BLaER1 treated with 17β-estradiol and CSF1 and Interleukin-3, amounts not matched to agents 10 nM and 100 nM (cell line): ENCODE data around the gene SLC25A38.
"Not testable (repeated sequence)": the region's sequence is repeated elsewhere in the genome, so short reads cannot be mapped to it uniquely, and the experiment has no call there.

ENCODE experiments used
- H3K27ac ChIP-seq, 11 experiments: shearing (Covaris generic); formaldehyde crosslinking; 2 replicates each; pipeline ENCODE4 v1.8.1; 2022
- H3K27me3 ChIP-seq, 11 experiments: shearing (Covaris generic); formaldehyde crosslinking; 2 replicates each; pipeline ENCODE4 v1.8.1; 2022
- H3K36me3 ChIP-seq, 11 experiments: shearing (Covaris generic); formaldehyde crosslinking; 2 replicates each; pipeline ENCODE4 v1.8.1; 2022
- H3K4me1 ChIP-seq, 10 experiments: shearing (Covaris generic); formaldehyde crosslinking; 2 replicates each; pipeline ENCODE4 v1.8.1; 2022
- H3K4me2 ChIP-seq, 11 experiments: shearing (Covaris generic); formaldehyde crosslinking; 2 replicates each; pipeline ENCODE4 v1.8.1; 2022
- H3K4me3 ChIP-seq, 10 experiments: shearing (Covaris generic); formaldehyde crosslinking; 2 replicates each; pipeline ENCODE4 v1.8.1; 2022
- H3K9ac ChIP-seq, 11 experiments: shearing (Covaris generic); formaldehyde crosslinking; 2 replicates each; pipeline ENCODE4 v1.8.1; 2022
- H3K9me3 ChIP-seq, 11 experiments: shearing (Covaris generic); formaldehyde crosslinking; replicated peaks in 1 of 11; 2 replicates each; pipeline ENCODE4 v1.8.1; 2022
- H4K20me1 ChIP-seq, 11 experiments: shearing (Covaris generic); formaldehyde crosslinking; 2 replicates each; pipeline ENCODE4 v1.8.1; 2022
- Cebpa-rat ChIP-seq, 11 experiments: shearing (Covaris generic); IDR thresholded peaks; 2 replicates each; pipeline ENCODE4 v1.8.1; 2022

The SLC25A38 gene

DNA sequence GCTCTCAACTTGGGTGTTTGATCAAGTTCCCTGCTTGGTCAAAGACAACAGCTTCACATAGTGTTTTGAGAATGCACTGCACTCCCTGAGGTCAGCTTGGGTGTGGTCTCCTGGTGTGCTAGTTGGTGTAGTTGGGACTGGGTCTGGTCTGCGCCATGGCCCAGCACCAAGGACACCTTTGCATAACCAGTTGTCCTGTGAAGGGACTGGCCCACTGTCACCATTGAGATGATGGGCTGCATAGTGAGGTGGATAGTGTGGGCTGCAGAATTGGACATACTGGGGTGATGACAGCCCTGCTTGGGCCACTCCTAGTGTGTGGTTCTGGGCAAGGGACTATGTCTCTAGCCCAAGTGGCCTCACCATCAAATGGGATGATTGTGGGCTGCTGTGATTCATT, 32.8 kb downstream of the SLC25A38 start:
- H3K4me1 ChIP-seq = peaks cover 5 to 13% (median 11%) of the 10 kb centered on the region in 10 experiments
- TF ChIP-seq Cebpa-rat (IDR thresholded peaks at IDR 0.05) = no peak
- H3K4me2 ChIP-seq = no peak overlapping the region
- peaks cover 25 to 62% (median 60%) of the 10 kb centered on the region in 11 experiments; a peak in 21 of 22 replicates for H4K20me1 ChIP-seq
- H3K9me3 ChIP-seq = no peaks in the 10 kb centered on the region
- no peak overlapping the region for H3K27ac ChIP-seq
- H3K36me3 ChIP-seq = peaks cover 36 to 45% (median 40%) of the 10 kb centered on the region in 11 experiments
- no peak overlapping the region for H3K9ac ChIP-seq
- H3K4me3 ChIP-seq = no peak overlapping the region
- H3K27me3 ChIP-seq = no peaks in the 10 kb centered on the region

DNA sequence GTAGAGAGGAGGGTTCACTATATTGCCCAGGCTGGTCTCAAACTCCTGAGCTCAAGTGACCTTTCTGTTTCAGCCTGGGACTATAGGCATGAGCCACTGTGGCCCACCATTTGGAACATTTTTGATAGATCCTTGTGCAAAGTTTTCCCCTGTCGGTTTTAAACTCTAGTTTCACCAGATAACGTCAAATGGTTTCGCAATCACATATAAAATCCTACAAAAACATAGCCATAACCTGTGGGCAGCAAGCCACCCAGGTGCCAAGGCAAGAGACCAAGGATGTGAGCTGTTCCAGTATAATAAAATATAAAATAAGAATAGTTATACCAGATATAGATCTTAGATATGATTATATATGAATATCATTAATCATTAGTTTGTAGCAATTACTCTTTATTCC, 33.8 kb downstream of the SLC25A38 start:
- not testable (repeated sequence) for H3K27ac ChIP-seq, H3K4me1 ChIP-seq, H3K4me3 ChIP-seq, H3K9ac ChIP-seq, H3K9me3 ChIP-seq, H3K27me3 ChIP-seq, H3K4me2 ChIP-seq
- peaks cover 26 to 35% (median 30%) of the 10 kb centered on the region in 11 experiments for H3K36me3 ChIP-seq
- peak in 7 of 11 experiments; percentile 23 to 90 (median 49); a peak in 9 of 22 replicates for TF ChIP-seq Cebpa-rat (IDR thresholded peaks at IDR 0.05)
- H4K20me1 ChIP-seq = peaks cover 15 to 52% (median 50%) of the 10 kb centered on the region in 11 experiments; a peak in 21 of 22 replicates

GRCh38 chr3:39418556-39419225, 35.5 kb downstream of the SLC25A38 start:
- not testable (repeated sequence) for H3K4me1 ChIP-seq, H3K4me2 ChIP-seq, H3K9me3 ChIP-seq, H3K27me3 ChIP-seq, H3K27ac ChIP-seq, H3K4me3 ChIP-seq, H3K9ac ChIP-seq
- peaks cover 9 to 18% (median 13%) of the 10 kb centered on the region in 11 experiments for H3K36me3 ChIP-seq
- peaks cover 0 to 35% (median 33%) of the 10 kb centered on the region in 11 experiments; a peak in 21 of 22 replicates for H4K20me1 ChIP-seq

DNA sequence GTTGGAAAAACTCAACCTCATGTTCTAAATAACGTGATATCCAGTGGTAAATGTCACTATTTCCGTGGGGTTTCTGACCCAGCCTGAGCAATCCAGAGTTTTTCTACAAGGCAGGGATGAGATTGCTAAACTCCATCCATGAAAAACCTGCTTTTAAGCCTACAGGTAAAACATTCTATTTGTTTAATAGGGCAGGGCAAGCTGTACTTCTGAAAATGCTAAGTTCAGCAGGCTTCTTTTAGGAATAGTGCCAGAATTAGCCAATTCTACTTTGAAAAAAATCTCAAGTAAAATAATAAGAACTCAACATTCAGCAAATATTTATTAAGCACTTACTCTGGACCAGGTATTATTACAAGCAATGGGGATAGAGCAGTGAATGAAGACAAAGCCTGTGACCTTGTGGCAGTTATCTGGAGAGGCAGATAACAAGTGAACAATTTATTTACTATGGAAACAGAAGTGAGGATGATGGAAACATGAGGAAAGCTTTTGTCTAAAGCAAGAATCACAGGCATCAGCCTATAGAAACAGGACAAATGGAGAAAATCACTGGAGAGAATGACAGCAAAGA, 36.7 kb downstream of the SLC25A38 start:
- TF ChIP-seq Cebpa-rat (IDR thresholded peaks at IDR 0.05) = no peak
- Histone ChIP-seq H3K9ac (no peak overlapping the region), H3K27ac (no peak overlapping the region), H4K20me1 (peaks cover 0 to 23% (median 21%) of the 10 kb centered on the region in 11 experiments; a peak in 16 of 22 replicates), H3K36me3 (peaks cover 0 to 6% (median 2%) of the 10 kb centered on the region in 11 experiments; a peak in 5 of 22 replicates), H3K4me3 (no peak overlapping the region), H3K4me1 (no peaks in the 10 kb centered on the region), H3K4me2 (no peak overlapping the region), H3K27me3 (no peaks in the 10 kb centered on the region), H3K9me3 (no peaks in the 10 kb centered on the region)

DNA sequence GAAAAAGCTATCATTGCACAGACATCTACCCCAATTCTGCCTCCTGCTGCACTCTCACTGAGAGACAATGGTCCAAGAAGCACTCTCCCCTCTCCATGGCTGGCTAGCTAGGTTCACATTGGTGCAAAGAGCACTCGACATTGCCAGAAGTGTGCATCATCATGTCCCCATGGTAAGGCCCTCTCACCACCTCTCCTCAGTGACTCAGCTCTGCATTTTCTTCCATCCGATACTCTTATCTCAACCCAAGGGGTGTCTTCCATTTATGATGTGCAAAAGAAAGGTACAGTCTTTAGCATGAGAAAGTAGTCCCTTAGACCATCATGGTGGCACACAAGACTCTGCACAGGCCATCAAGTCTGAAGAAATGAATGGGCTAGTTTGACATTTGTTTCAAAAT, 37.4 kb downstream of the SLC25A38 start:
- no peaks in the 10 kb centered on the region for H3K27me3 ChIP-seq
- H3K27ac ChIP-seq = no peak overlapping the region
- no peak for TF ChIP-seq Cebpa-rat (IDR thresholded peaks at IDR 0.05)
- no peak overlapping the region for H3K4me3 ChIP-seq
- no peaks in the 10 kb centered on the region for H3K9me3 ChIP-seq
- peaks cover 0 to 16% (median 14%) of the 10 kb centered on the region in 11 experiments; a peak in 16 of 22 replicates for H4K20me1 ChIP-seq
- H3K4me2 ChIP-seq = no peak overlapping the region
- H3K4me1 ChIP-seq = no peaks in the 10 kb centered on the region
- H3K9ac ChIP-seq = no peak overlapping the region
- H3K36me3 ChIP-seq = no peaks in the 10 kb centered on the region

DNA sequence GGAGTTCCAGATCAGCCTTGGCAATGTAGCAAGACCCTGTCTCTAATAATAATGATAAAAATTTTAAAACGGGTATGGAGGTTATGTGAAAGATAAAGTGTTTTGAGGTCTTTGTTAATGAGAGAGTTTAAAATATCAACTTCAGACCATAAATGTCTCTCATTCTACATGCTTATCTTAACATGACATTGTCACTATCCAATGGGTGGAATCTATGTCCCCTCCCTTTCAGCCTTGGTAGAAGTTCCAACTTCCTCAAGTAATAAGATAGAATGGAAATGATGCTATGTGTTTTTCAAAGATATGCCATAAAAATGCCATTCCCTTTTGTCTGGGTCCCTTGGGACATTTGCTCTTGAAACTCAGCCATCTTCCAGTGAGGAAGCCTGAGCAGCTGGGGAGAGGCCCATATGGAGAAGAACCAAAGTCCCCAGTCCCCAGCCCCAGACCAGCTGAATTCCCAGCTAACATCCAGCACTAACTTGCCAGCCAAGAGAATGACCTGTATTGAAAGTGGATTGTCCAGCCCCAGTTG, 40.3 kb downstream of the SLC25A38 start:
- Histone ChIP-seq H3K4me1 (no peaks in the 10 kb centered on the region), H3K9ac (no peak overlapping the region), H3K27ac (no peak overlapping the region), H3K4me3 (no peak overlapping the region), H3K9me3 (no peaks in the 10 kb centered on the region), H4K20me1 (no peaks in the 10 kb centered on the region), H3K27me3 (no peaks in the 10 kb centered on the region), H3K4me2 (no peak overlapping the region), H3K36me3 (no peaks in the 10 kb centered on the region)
- no peak for TF ChIP-seq Cebpa-rat (IDR thresholded peaks at IDR 0.05)

- H3K9ac ChIP-seq = no peak overlapping the region
- no peaks in the 10 kb centered on the region for H4K20me1 ChIP-seq
- no peak for TF ChIP-seq Cebpa-rat (IDR thresholded peaks at IDR 0.05)
- no peak overlapping the region for H3K27ac ChIP-seq
- no peaks in the 10 kb centered on the region for H3K27me3 ChIP-seq
- H3K4me2 ChIP-seq = no peak overlapping the region
- H3K9me3 ChIP-seq = no peaks in the 10 kb centered on the region
- H3K36me3 ChIP-seq = no peaks in the 10 kb centered on the region
- H3K4me1 ChIP-seq = no peaks in the 10 kb centered on the region
- H3K4me3 ChIP-seq = no peak overlapping the region
Observed at GRCh38 chr3:39426312-39426711, 43.1 kb downstream of the SLC25A38 start.

DNA sequence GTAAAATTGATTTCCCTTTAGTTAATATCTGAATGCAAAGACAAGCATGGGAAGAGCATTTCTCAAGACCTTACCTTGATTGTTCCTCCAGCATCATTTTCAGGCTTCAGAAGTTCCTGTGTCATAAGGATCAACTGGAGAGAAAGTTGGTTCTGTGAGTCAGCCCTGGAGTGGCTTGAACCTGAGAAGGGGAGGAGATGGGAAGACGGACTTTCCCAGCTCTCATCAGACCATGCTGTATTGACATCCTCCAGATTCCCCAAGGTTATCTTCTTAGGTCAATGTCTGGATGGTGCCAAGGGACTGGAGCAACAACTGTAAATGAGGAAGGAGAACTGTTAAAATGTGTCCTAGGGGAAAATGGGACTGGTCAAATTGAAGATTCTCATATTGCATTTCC, 44.3 kb downstream of the SLC25A38 start:
- Histone ChIP-seq H3K27ac (no peak overlapping the region), H3K27me3 (no peaks in the 10 kb centered on the region), H3K36me3 (no peaks in the 10 kb centered on the region), H3K9me3 (no peaks in the 10 kb centered on the region), H4K20me1 (no peaks in the 10 kb centered on the region), H3K9ac (no peak overlapping the region), H3K4me2 (no peak overlapping the region), H3K4me1 (no peaks in the 10 kb centered on the region), H3K4me3 (no peak overlapping the region)
- TF ChIP-seq Cebpa-rat (IDR thresholded peaks at IDR 0.05) = no peak

DNA sequence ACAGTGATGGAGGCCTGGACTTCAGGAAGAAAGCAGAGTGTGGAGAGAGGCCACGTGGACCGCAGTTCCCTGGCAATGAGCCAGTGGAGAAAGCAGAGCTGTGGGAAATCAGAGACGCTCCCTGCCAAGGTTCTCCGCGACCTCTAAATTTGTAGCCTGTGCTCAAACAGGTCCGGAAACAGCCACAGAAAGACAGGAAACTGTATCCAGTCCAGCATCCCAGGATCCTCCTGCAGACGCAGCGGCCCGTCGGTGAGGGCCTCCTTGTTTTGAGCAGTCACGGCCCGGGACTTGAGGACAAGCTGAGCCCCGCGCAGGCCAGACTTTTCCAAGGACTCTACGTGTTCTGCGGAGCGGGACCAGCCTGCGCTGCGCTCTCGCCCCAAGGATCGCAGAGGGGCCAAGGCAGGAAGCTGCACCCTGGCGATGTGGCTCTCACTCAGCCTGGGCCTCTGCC, 45.6 kb downstream of the SLC25A38 start:
- Histone ChIP-seq H3K36me3 (no peaks in the 10 kb centered on the region), H3K9ac (no peak overlapping the region), H3K9me3 (no peaks in the 10 kb centered on the region), H3K4me1 (0 out of 20 replicates have a peak, but pooled peaks cover 0 to 5% (median 0%) of the 10 kb centered on the region in 10 experiments), H3K4me2 (no peak overlapping the region), H3K27me3 (no peaks in the 10 kb centered on the region), H3K4me3 (no peak overlapping the region), H4K20me1 (no peaks in the 10 kb centered on the region), H3K27ac (no peak overlapping the region)
- no peak for TF ChIP-seq Cebpa-rat (IDR thresholded peaks at IDR 0.05)
